ENCODE results near the gene PPARGC1A. TPM values are rescaled to one million over a fixed set of nuclear protein-coding genes. Genes with fewer than 3 reads are reported as not detected.

Gene PPARGC1A
- total and polyA plus RNA-seq, 4 donors: 7.7 to 34.6 (median 16.3) TPM

GRCh38 chr4:23876418-23877089, 13.3 kb downstream of the PPARGC1A start:
- Histone ChIP-seq H3K27me3 (ENCODE audit: control insufficient read depth in 4 of 4, insufficient read depth in 4 of 4, low read length in 3 of 4) (no peaks in the 10 kb centered on the region), H3K4me1 (ENCODE audit: control insufficient read depth in 4 of 4, insufficient read depth in 4 of 4, low read length in 3 of 4) (peaks cover 0 to 73% (median 37%) of the 10 kb centered on the region in 4 donors), H3K9me3 (ENCODE audit: control insufficient read depth in 4 of 4, low read length in 3 of 4) (no peaks in the 10 kb centered on the region), H3K36me3 (ENCODE audit: control insufficient read depth in 4 of 4, insufficient read depth in 3 of 4, low read depth in 1 of 4, low read length in 3 of 4) (no peaks in the 10 kb centered on the region), H3K9ac (ENCODE audit: low read depth in 1 of 2, low read length in 2 of 2) (peak overlapping the region; percentile 20 to 76), H3K4me3 (ENCODE audit: low read depth in 1 of 3, low read length in 3 of 3) (no peak overlapping the region), H3K27ac (ENCODE audit: low read depth in 1 of 2, low read length in 2 of 2) (peak overlapping the region; percentile 85 to 89)
- peak; percentile 85 for TF ChIP-seq YY1 (IDR thresholded peaks at IDR 0.05)
- TF ChIP-seq MAX (IDR thresholded peaks at IDR 0.05): no peak
- no peak for TF ChIP-seq GABPA (IDR thresholded peaks at IDR 0.05 in 1 of 2, conservative IDR thresholded peaks at IDR 0.05 in 1 of 2)
- TF ChIP-seq NR2F2 (IDR thresholded peaks at IDR 0.05): no peak
- no peak for TF ChIP-seq FOXA1 (IDR thresholded peaks at IDR 0.05)
- peak; percentile 11 for TF ChIP-seq TAF1 (conservative IDR thresholded peaks at IDR 0.05)
- peak; percentile 27 for TF ChIP-seq REST (IDR thresholded peaks at IDR 0.05)
- TF ChIP-seq FOXA2 (IDR thresholded peaks at IDR 0.05): no peak
- peak in 1 of 2 donors; percentile 31 for TF ChIP-seq HNF4A (conservative IDR thresholded peaks at IDR 0.05)
- no peak for TF ChIP-seq ATF3 (IDR thresholded peaks at IDR 0.05)
- TF ChIP-seq CTCF (IDR thresholded peaks at IDR 0.05; ENCODE audit: low read depth, low read length, missing input control): peak; percentile 5
- no peak for TF ChIP-seq JUND (IDR thresholded peaks at IDR 0.05)
- no peak for TF ChIP-seq EGR1 (IDR thresholded peaks at IDR 0.05; ENCODE audit: low read depth in 2 of 2)
- TF ChIP-seq ZBTB33 (IDR thresholded peaks at IDR 0.05): no peak
- peak; percentile 32 for TF ChIP-seq SP1 (IDR thresholded peaks at IDR 0.05)
- TF ChIP-seq RAD21 (IDR thresholded peaks at IDR 0.05): peak in 1 of 2 donors; percentile 8
- no peak for TF ChIP-seq HNF4G (IDR thresholded peaks at IDR 0.05)
- TF ChIP-seq RXRA (IDR thresholded peaks at IDR 0.05): no peak
- DNase-seq (ENCODE audit: low spot score): no peak
- 31% methylated on average over 3 of the region's 3 CpGs for WGBS

Data from liver (tissue), 9 donors.